K562 treated with DMSO at 1 percent for 4 hours (cell line): ENCODE data around the gene ZNF487. TPM values are rescaled to one million over a fixed set of nuclear protein-coding genes. Genes with fewer than 3 reads are reported as not detected.

ENCODE experiments used
- total RNA-seq: library from RNA; unstranded; fragments of 300-600 nt; gene quantifications from 2 replicates; pipeline ENCODE4 v1.2.3, GENCODE V29; 2022; ENCODE audit not compliant: insufficient read depth

ZNF487 gene
- 3.1 and 7.2 TPM in 2 replicates for total RNA-seq

GRCh38 chr10:43436291-43437140 lies at the start of gene ZNF487:
TSS of gene ZNF487 (plus strand) at chr10:43437111. CDS start at chr10:43475814, 38,703 bp downstream.

GRCh38 chr10:43408710-43409384 lies 28.1 kb upstream of the ZNF487 start, which contains the start of gene HNRNPF:
TSS of gene HNRNPF (minus strand) at chr10:43409186. CDS start at chr10:43387884, 21,302 bp downstream.

Other genes starting within 250 kb of the ZNF487 start
- gene RASGEF1A, start 170.0 kb upstream of the ZNF487 start, total RNA-seq = 1.7 and 2.7 TPM in 2 replicates
- gene FXYD4, start 65.5 kb upstream of the ZNF487 start, total RNA-seq = not detected in 2 replicates
- 294 and 319 TPM in 2 replicates for gene HNRNPF, start 27.9 kb upstream of the ZNF487 start, total RNA-seq
- gene ZNF239, start 137.5 kb downstream of the ZNF487 start, total RNA-seq = 0.99 and 2.1 TPM in 2 replicates
- 0.81 and 1.7 TPM in 2 replicates for gene ZNF485, start 169.3 kb downstream of the ZNF487 start, total RNA-seq
- 13.2 and 16.0 TPM in 2 replicates for gene ZNF32, start 211.8 kb downstream of the ZNF487 start, total RNA-seq